Skeletal muscle tissue (tissue), 4 donors: ENCODE results near the gene CYP2J2. TPM values are rescaled to one million over a fixed set of nuclear protein-coding genes. Genes with fewer than 3 reads are reported as not detected.
"Not testable (repeated sequence)": the region's sequence is repeated elsewhere in the genome, so short reads cannot be mapped to it uniquely, and the experiment has no call there.

ENCODE experiments used
- H3K27ac ChIP-seq: one replicate; pipeline ENCODE4 v1.7.0; 2013; ENCODE audit warnings: mild to moderate bottlenecking, low read depth, low read length, inconsistent platforms
- H3K27me3 ChIP-seq, 3 donors: one replicate each; pipeline ENCODE4 v1.7.0; 2013; ENCODE audit warnings: low read length in 3 of 3; ENCODE audit not compliant: control insufficient read depth in 3 of 3, insufficient read depth in 3 of 3
- H3K36me3 ChIP-seq, 3 donors: one replicate each; pipeline ENCODE4 v1.7.0; 2013; ENCODE audit warnings: low read length in 3 of 3; ENCODE audit not compliant: control insufficient read depth in 3 of 3, insufficient read depth in 3 of 3
- H3K4me1 ChIP-seq, 3 donors: one replicate each; pipeline ENCODE4 v1.7.0; 2013; ENCODE audit warnings: low read length in 3 of 3, mild to moderate bottlenecking in 3 of 3; ENCODE audit not compliant: control insufficient read depth in 3 of 3, insufficient read depth in 3 of 3
- H3K4me3 ChIP-seq, 3 donors: one replicate each; pipeline ENCODE4 v1.7.0; 2013; ENCODE audit warnings: low read length in 3 of 3
- H3K9ac ChIP-seq, 3 donors: one replicate each; pipeline ENCODE4 v1.7.0; 2013; ENCODE audit warnings: low read length in 3 of 3, mild to moderate bottlenecking in 3 of 3, moderate library complexity in 2 of 3, low read depth in 1 of 3
- H3K9me3 ChIP-seq, 3 donors: one replicate each; pipeline ENCODE4 v1.7.0; 2013; ENCODE audit warnings: low read length in 3 of 3; ENCODE audit not compliant: control insufficient read depth in 3 of 3
- total RNA-seq: library from RNA; depleted of rRNA; stranded (reverse); fragments of >200 nt; gene quantifications from one replicate; pipeline ENCODE4 v1.2.3, GENCODE V29; 2014
- donor health status: Osteomylitis.

Gene CYP2J2
- 38.1 TPM for total RNA-seq

- Histone ChIP-seq H3K9me3 (peaks cover 0 to 3% (median 2%) of the 10 kb centered on the region in 3 donors), H3K4me3 (peak within 1 kb of the TSS; percentile 80 to 84 (median 81)), H3K4me1 (peaks cover 0 to 8% (median 7%) of the 10 kb centered on the region in 3 donors), H3K36me3 (no peaks in the 10 kb centered on the region), H3K27ac (peak within 1 kb of the TSS; percentile 89), H3K9ac (peak within 1 kb of the TSS; percentile 76 to 86 (median 81)), H3K27me3 (no peaks in the 10 kb centered on the region)
These were observed at the start of gene CYP2J2 for GRCh38 chr1:59926381-59927123. Gene CYP2J2 (minus strand): TSS chr1:59926773. CDS start chr1:59926746, 27 bp downstream.

GRCh38 chr1:59973719-59974118, 47.1 kb upstream of the CYP2J2 start:
- Histone ChIP-seq H3K4me1 (peaks cover 0 to 8% (median 8%) of the 10 kb centered on the region in 3 donors), H3K9me3 (no peaks in the 10 kb centered on the region), H3K36me3 (no peaks in the 10 kb centered on the region), H3K27me3 (no peaks in the 10 kb centered on the region), H3K4me3 (no peak overlapping the region), H3K9ac (no peak overlapping the region), H3K27ac (no peak overlapping the region)

- Histone ChIP-seq H3K27me3 (no peaks in the 10 kb centered on the region), H3K9me3 (no peaks in the 10 kb centered on the region), H3K36me3 (no peaks in the 10 kb centered on the region), H3K4me3 (no peak overlapping the region), H3K9ac (no peak overlapping the region), H3K4me1 (peaks cover 0 to 8% (median 8%) of the 10 kb centered on the region in 3 donors), H3K27ac (no peak overlapping the region)
These were observed 45.8 kb upstream of the CYP2J2 start for GRCh38 chr1:59972216-59972927.

GRCh38 chr1:59971464-59971911, 44.9 kb upstream of the CYP2J2 start:
- H3K27me3 ChIP-seq: no peaks in the 10 kb centered on the region
- no peaks in the 10 kb centered on the region for H3K9me3 ChIP-seq
- H3K36me3 ChIP-seq: no peaks in the 10 kb centered on the region
- H3K27ac ChIP-seq: no peak overlapping the region
- H3K9ac ChIP-seq: no peak overlapping the region
- H3K4me3 ChIP-seq: peak overlapping the region in 1 of 3 donors; percentile 45
- peaks cover 0 to 8% (median 4%) of the 10 kb centered on the region in 3 donors for H3K4me1 ChIP-seq

GRCh38 chr1:59969542-59970175, 43.1 kb upstream of the CYP2J2 start:
- H3K36me3 ChIP-seq, H3K4me1 ChIP-seq, H3K27me3 ChIP-seq, H3K9me3 ChIP-seq, H3K9ac ChIP-seq, H3K4me3 ChIP-seq, H3K27ac ChIP-seq: not testable (repeated sequence)

GRCh38 chr1:59968746-59969145, 42.2 kb upstream of the CYP2J2 start:
- not testable (repeated sequence) for H3K36me3 ChIP-seq, H3K27ac ChIP-seq, H3K9me3 ChIP-seq, H3K4me3 ChIP-seq, H3K9ac ChIP-seq, H3K4me1 ChIP-seq, H3K27me3 ChIP-seq

- Histone ChIP-seq H3K27me3 (no peaks in the 10 kb centered on the region), H3K4me1 (peaks cover 0 to 4% (median 2%) of the 10 kb centered on the region in 3 donors), H3K9me3 (no peaks in the 10 kb centered on the region), H3K9ac (no peak overlapping the region), H3K4me3 (no peak overlapping the region), H3K27ac (no peak overlapping the region), H3K36me3 (no peaks in the 10 kb centered on the region)
These were observed 41.2 kb upstream of the CYP2J2 start for GRCh38 chr1:59967780-59968179.

GRCh38 chr1:59967141-59967697, 40.6 kb upstream of the CYP2J2 start:
- Histone ChIP-seq H3K4me1 (peaks cover 0 to 4% (median 0%) of the 10 kb centered on the region in 3 donors), H3K36me3 (no peaks in the 10 kb centered on the region)

GRCh38 chr1:59952065-59952464, 25.5 kb upstream of the CYP2J2 start:
- H3K9me3 ChIP-seq: no peaks in the 10 kb centered on the region
- no peak overlapping the region for H3K9ac ChIP-seq
- H3K4me1 ChIP-seq: peaks cover 0 to 2% (median 0%) of the 10 kb centered on the region in 3 donors
- no peak overlapping the region for H3K4me3 ChIP-seq
- H3K27ac ChIP-seq: no peak overlapping the region
- H3K36me3 ChIP-seq: no peaks in the 10 kb centered on the region
- H3K27me3 ChIP-seq: no peaks in the 10 kb centered on the region

More at GRCh38 chr1:59967141-59967697, 40.6 kb upstream of the CYP2J2 start:
- Histone ChIP-seq H3K27ac (no peak overlapping the region), H3K9ac (no peak overlapping the region), H3K4me3 (no peak overlapping the region), H3K27me3 (no peaks in the 10 kb centered on the region), H3K9me3 (no peaks in the 10 kb centered on the region)
